NCI-H345 treated with DMSO at 0.1 percent for 48 hours (cell line): Measurements from ENCODE around the gene OSER1.
"Not testable (repeated sequence)": the region's sequence is repeated elsewhere in the genome, so short reads cannot be mapped to it uniquely, and the experiment has no call there.

ENCODE experiments used
- DNase-seq: peaks from one replicate; lab custom pipeline; 2025; ENCODE audit not compliant: unreplicated experiment; lab: John Stamatoyannopoulos, UW

OSER1 gene

DNA sequence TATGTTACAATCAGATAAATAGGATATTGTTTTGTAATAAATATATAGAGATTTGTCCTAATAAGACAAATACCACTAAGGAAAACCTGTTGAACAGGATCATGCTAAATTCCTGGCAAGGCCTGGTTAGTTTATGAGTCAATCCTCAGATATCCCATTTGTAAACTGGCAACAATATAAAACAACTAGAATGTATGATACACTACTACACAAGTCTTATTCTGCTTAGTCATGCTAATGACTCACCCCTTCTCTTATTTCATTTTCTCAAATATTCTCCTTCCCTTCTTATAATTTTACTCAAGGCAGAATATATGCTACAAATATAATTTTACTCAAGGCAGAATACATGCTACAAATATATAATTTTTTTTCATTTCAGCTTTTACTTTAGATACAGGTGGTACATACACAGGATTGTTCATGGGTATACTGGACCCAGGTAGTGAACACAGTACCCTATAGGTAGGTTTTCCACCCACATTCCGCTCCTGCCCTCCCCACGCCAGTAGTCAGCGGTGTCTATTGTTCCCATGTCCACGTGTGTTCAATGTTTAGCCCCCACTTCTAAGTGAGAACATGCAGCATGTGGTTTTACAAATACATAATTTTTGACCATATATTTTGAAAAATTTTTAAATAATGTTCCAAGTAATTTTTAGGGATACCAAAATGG is 6.3 kb downstream of the OSER1 start:
- no peak for DNase-seq

DNA sequence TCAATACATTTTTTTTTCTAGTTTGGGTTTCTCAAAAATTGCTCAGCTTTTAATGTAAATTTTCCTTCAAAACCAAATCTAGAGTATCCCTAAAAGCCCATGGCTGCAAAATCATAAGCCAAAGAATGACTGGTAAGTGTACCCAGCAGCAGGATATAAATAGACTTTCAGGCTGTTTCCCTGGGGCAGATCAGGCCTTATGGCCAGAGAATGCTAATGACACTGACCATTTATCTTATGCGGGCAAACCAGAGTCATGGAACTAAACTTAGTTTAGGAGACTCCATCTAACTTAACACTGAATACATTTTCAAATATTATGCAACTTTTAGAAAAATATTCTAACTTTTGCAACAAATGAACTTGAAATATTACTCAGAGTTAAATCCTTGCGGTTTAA is 7.4 kb downstream of the OSER1 start:
- no peak for DNase-seq

DNA sequence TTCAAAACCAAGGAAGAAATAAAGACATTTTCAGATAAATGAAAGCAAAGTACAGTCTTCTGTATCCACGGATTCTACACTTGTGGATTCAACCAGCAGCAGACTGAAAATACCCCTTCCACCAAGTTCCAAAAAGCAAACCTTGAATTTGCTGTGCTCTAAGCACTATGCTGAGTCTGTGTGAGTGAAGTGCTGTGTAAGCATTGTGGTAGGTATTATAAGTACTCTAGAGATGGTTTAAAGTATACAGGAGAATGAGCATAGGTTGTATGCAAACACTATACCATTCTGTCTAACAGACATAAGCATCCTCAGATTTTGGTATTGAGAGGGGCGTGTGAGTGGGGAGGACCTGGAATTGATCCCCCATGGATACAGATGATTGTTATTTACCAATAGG is 9.6 kb downstream of the OSER1 start:
- no peak for DNase-seq

DNA sequence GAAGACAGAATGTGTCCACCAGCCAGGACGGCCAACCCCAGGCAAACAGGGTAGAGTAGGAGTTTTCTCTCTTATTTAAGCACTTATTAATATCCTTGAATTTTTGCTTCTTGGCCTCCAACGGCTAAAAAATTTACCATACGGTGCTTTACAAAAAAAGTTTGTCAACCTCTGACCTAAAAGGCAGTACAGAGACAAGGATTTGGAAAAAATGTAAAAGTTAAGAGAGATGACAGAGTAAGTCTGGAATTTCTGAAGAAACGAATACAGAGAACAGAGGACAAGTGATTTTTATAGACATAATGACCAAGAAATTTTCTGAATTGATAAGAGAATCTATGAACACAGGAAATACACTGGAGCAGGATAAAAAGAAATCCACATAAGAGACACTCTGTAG is 10.2 kb downstream of the OSER1 start:
- no peak for DNase-seq

DNA sequence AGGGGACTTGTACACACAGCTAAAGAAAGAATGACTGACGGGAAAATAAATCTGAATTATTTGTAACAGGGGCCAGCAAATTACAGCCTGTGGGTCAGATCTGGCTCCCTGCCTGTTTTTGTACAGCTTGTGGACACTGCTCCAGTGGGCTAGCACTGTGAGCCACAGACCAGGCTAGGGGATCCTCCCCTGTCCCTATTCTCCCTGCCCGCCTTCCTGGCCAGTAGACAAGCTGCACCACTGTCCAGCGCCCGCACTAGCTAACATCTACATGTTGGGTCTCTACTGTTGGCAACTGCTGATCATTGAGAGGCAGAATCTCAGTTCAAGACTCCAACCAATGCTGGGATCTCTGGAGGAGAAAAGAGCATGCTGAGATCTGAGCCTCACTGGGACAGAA is 10.7 kb downstream of the OSER1 start:
- no peak for DNase-seq

DNA sequence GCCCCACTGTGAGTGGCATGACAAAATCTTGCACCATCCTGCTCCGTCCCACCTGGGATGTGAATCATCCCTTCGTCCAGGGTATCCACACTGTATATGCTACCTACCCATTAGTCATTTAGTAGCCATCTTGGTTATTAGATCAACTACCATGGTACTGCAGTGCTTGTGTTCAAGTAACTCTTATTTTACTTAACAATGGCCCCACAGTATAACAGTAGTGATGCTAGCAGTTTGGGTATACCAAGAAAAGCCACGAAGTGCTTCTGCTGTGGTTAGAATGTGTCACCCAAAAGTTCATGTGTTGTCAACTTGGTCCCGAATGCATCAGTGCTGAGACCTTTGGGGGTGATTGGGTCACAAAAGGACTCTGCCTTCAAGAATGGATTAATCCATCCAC is 11.7 kb downstream of the OSER1 start:
- no peak for DNase-seq

DNA sequence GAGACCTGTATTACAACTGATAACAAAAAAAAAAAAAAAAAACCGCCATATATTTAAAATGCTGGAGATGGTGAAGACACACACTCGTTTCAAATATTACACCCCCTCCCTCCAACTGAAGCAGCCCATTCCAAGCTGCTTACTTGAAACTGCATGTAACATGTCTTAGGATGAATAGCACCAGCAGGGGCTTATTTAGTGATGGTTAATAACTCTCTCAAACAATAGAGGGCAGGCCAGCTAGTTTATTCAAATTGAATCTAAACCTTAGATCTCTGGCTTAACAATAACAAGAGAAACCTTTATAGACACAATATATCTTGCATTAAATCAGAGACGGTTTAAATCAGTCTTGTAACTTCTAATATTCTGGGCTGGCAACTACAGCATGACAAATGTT is 14.3 kb downstream of the OSER1 start:
- DNase-seq = no peak

DNA sequence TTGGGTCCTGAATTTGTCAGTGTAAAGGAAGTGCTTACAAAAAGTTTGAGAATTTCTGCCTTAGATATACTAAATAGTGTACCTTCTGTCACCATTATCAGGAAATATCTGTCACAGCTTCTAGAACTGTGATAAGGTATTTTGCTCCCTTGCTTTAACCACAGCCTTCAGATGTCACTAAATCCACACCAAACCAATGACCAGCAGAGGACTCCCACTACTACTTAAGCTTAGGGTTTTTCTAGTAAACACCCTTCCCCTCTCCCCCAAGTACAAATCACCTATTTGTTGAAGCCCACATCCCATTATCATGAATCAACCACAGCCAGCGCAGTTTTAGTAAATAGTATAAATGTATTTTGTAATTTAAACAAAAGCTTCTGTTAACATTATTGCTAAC is 15.0 kb downstream of the OSER1 start:
- DNase-seq = no peak

DNA sequence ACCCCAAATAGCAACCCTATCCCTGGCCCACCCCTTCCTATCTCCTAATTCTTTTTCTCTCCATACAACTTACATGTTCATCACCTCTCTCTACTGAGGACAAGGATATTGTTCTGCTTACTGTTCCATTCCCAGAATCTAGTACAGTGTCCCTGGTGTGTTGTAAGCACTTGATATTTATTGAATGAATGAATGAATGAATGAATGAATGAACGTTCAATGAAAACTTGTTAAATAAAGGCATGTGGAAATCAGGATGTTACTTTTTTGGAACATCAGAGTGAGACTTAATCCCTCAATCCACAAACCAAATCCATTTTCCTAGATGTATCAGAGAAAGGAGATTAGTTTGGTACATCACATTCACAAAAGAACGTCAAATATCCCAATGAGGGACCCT is 16.8 kb downstream of the OSER1 start:
- DNase-seq = no peak

DNA sequence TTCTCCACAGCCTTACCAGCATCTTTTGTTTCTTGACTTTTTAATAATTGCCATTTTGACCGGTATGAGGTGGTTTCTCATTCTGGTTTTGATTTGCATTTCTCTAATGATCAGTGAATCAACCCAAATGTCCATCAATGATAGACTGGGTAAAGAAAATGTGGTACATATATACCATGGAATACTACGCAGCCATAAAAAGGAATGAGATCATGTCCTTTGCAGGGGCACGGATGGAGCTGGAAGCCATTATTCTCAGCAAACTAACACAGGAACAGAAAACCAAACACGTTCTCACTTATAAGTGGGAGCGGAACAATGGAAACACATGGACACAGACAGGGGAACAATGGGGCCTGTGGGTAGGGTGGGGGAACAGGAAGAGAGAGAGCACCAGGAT is 18.9 kb downstream of the OSER1 start:
- not testable (repeated sequence) for DNase-seq

DNA sequence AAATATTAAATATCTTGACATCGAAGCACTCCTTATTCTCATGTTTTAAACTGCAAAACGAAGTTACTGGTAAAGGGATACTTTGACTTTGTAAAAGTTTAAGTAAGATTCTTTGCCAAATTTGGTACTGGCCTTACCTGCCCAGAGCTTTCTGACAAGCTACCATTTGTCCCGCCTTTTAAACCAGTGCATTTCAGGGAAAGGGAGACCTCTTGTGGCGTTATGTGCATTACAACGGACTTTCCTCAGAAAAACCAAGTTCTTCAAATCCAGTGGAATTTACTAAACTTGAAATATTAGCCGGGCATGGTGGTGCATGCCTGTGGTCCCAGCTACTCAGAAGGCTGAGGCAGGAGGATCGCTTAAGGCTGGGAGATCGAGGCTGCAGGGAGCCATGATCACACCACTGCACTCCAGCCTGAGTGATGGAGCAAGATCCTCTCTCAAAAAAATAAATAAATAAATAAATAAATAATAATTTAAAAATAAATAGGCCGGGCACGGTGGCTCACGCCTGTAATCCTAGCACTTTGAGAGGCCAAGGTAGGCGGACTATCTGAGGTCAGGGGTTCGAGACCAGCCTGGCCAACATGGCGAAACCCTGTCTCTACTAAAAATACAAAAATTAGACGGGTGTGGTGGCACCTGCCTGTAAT is 20.2 kb downstream of the OSER1 start:
- DNase-seq = peak; percentile 45

DNA sequence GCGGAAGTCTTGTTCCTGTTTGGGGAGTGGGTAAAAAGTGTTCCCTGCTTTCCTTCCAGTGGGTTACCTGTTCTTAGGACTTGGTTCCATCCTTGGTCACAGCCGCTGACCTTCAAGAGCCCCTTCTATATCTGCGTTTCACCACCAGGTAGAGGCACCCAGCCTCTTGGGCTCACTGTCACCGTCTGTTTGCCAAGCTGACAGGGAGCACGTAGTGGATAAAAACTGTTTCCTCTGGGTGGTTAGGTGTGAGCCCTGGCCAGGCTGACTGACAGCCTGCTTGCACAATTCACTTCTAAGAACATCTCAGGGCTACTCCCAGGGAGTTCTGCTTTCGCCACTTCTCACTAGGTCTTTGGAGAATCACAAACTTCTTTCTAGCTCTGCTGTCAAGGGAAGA is 21.8 kb downstream of the OSER1 start:
- no peak for DNase-seq

DNA sequence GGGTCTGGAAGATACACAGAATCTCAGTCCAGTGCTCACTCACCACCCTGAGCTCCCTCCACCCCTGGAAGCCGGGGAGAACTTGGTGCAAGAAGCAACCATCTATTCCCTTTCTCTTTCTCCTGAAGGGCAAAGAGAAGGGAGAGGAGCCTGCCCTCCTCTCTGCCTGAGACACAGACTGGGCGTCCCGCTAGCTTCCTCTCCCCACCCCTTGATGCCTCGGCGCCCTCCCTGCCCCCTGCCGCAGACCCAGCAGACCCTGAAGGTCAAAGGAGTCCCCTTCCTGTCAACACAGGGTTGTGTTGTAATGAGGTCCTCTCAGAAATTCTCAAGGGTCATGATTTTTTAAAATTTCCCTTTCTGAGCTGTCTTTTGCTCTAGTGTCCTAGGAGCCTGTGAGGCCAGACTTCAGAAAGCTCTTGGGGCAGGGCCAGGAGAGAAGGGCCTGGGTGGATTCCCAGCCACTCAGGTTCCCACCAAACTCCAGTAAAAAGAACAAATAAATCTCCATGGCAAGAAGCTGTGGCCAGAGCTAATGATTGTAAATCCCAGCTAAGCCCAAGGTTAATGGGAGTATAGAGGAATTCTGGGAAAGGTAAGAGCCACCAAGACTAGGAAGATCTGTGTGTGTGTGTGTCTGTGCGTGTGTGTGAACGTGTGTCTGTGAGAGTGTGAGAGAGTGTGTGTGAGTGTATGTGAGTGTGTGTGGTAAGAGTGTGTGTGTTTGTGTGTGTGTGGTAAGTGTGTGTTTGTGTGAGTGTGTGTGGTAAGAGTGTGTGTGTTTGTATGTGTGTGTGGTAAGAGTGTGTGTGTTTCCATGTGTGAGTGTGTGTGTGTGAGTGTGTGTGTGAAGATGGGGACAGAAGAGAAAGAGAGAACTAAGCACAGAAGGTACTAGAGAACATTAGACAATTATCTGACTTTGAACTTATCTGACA is 22.5 kb downstream of the OSER1 start:
- no peak for DNase-seq

DNA sequence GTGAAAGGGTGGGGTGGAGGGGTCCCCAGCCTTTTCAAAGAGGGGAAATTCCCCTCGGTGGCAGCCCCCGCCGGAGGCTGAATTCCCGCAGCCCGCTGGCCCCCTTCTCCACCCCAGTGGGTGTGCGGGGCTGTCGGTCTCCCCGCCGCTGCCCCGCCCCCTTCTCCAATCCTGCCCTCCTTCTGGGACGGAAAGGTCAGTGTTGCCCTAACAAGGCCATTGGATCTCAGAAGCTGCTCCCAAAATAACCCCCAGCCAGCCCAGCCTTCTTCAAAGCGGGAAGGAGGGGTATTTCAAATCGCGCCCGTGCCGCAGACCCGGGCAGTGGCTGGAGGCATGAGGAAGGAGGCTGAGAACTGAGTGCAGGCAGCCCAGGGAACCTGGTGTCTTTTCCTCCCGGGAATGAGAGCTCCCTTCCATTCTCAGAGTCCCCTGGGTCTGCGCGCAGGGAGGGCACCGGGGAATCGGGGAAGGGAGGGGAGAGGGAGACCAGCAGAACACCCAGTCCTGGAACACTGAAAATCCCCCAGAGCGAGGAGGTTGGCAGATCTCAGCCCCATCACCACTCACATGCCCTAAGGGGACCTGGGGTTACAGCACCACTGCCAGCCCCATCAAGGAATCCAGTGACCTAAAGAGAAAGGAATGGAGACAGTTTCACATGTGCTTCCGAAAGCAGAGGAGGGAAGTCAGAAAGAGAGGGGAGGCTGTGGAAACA is 23.4 kb downstream of the OSER1 start, which contains the start of gene JPH2:
Gene JPH2, minus strand, starts transcription at position 135 of the 718 bp plus-strand sequence. CDS start 483 bp downstream, outside the sequence.
- DNase-seq = no peak

DNA sequence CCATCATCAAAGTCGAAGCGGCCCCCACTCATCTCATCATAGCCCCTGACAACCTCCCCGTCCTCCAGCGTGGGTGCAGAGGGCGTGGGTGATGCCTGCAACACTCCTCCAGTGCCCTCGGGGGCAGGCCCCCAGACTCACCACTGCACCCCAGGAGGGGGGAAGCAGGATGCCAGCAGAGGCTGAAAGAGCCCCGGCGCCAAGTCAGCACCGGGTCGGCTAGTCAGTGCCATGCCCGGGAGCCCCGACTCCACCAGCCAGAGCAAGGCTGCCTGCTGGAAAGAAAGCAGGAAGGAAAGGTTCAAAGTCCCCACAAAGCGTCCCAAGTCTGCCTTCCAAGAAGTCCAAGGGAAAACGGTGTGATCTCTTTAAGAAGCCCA is 23.9 kb downstream of the OSER1 start:
- DNase-seq = no peak

DNA sequence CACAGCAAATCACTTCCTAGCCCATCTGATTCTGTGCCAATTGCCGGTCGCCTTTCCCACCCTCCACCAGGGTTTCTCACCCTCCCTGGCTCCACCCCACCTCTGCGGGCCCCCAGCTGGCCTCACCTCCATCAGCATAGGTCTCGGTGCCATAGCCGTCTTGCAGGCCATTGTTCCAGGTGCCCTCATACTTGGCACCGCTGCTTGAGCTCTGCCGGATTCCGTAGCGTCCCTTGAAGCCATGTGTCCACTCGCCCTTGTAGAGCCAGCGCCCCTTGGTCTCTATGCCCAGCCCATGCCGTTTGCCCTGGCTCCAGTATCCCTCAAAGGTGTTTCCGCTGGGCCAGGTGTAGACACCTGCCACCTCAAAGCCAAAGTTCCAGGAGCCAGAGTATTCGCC is 24.4 kb downstream of the OSER1 start:
- no peak for DNase-seq

DNA sequence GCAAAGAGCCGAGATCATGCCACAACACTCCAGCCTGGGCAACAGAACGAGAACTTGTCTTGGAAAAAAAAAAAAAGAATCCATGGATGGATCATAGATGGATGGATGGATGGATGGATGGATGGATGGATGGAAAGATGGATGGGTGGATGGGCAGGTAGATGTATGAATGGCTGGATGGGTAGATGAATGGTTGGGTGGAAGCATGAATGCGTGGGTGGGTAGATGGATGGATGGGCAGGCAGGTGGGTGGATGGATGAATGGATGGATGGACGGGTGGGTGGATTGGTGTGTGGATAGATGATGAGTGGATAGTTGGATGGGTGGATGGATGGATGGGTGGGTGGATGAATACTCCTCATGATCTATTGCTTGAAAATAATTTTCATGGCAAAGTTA is 25.0 kb downstream of the OSER1 start:
- no peak for DNase-seq

DNA sequence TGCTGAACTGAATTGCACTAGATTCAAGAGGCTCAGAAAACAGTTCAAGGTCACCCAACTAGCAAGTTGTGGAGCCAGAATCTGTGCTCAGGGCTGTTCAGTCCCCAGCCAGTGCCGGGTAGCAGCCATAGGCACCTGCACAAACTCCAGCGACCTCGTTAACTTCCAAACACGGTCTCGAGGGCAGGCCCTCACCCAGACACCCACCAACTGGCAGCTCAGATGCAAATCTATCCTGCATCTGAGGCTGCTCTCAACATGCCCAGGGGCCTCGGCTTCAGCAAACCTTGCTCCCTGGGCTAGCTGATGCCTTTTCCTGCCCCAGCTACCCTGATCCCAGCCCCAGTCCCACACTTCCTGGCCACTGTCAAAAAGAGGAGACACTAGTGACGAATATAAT is 27.3 kb downstream of the OSER1 start:
- DNase-seq = no peak

DNA sequence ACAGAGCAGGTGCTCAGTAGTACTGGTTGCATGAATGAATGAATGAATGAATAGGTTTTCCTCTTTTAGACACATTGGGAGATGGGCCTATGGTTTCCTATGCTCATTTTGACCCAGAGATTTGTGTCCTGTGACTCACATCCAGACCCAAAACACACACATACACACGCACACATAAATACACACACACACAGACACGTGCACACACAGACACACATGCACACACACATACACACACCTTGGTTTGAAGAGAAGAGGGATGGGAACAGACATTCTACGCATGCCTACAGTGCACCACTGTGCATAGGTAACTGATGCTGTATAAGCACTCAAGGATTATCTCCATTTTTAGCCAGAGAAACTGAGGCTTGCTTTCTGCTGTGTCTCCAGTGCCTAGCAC is 27.7 kb downstream of the OSER1 start:
- DNase-seq = no peak

DNA sequence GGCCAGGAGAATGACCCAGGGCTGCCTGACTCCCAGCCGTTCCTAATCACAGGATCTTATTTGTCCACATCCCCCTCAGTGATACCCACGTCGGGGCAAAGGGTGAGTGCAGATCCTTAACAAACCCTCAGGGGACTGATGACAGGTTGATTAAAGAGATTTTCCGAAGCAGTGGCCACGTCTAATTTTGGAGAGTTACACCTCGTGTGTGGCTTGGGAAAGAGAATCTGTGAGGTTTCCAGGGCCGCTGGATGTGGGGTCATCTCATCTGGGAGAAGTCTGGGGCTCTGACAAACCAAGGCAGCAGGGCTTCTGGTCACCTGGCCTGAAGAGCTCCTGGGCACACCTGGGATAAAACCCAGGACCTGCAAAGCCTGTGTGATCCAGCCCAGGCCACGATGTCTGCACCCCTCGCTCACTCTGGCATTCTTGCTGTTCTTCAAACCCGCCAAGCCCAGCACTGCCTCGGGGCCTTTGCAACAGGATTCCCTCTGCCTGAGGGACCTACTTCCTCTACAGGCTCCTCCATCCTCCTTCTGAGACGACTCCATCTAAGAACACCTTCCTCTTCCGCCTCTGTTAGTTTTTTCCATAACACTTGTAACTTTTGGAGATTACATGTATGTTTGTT is 28.3 kb downstream of the OSER1 start:
- no peak for DNase-seq

DNA sequence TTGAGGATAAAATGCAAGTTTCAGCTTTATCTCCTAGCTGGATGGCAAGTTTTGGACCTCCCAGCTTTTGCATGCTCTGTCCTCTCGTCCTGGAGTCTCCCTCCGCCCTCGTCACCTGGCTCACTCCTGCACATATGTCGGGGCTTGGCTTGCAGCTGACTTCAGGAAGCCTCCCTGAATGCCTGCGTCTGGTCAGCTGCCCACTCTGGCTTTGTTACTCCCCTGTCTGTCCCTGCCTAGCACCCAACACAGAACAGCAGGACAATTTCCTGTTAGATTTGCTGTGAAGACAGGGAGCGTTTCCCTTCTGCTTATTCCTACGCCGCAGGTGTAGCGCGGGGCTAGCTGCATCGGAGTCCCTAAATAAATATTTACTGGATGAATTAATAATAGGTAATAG is 29.0 kb downstream of the OSER1 start:
- DNase-seq = no peak
